ENCODE data around the gene DYNLT1.
"Not testable (repeated sequence)": the region's sequence is repeated elsewhere in the genome, so short reads cannot be mapped to it uniquely, and the experiment has no call there.

DYNLT1 gene

GRCh38 chr6:158672726-158673125 is 28.2 kb upstream of the DYNLT1 start:
- DNase-seq: no peak
- ATAC-seq (replicated peaks): no peak
- Mint-ChIP-seq H3K27ac (no peak overlapping the region), H3K9me3 (no peaks in the 10 kb centered on the region), H3K4me1 (ENCODE audit: low read depth in 2 of 2) (peaks cover 10 to 22% of the 10 kb centered on the region in 2 donors), H3K36me3 (ENCODE audit: insufficient read depth) (peaks cover 69% of the 10 kb centered on the region), H3K4me3 (no peak overlapping the region), H3K27me3 (no peaks in the 10 kb centered on the region)

- H3K4me1 Mint-ChIP-seq (ENCODE audit: low read depth in 2 of 2): peaks cover 10 to 22% of the 10 kb centered on the region in 2 donors
These were observed 27.6 kb upstream of the DYNLT1 start for GRCh38 chr6:158672119-158672518.

GRCh38 chr6:158669145-158670035 is 24.8 kb upstream of the DYNLT1 start:
- Mint-ChIP-seq H3K9me3 (no peaks in the 10 kb centered on the region), H3K36me3 (ENCODE audit: insufficient read depth) (peaks cover 80% of the 10 kb centered on the region), H3K27me3 (no peaks in the 10 kb centered on the region), H3K27ac (no peak overlapping the region), H3K4me1 (ENCODE audit: low read depth in 2 of 2) (peaks cover 10 to 17% of the 10 kb centered on the region in 2 donors), H3K4me3 (no peak overlapping the region)
- no peak for ATAC-seq (replicated peaks)
- DNase-seq: no peak

More at GRCh38 chr6:158672119-158672518, 27.6 kb upstream of the DYNLT1 start:
- not testable (repeated sequence) for H3K27me3 Mint-ChIP-seq; DNase-seq; H3K4me3 Mint-ChIP-seq; ATAC-seq (replicated peaks); H3K27ac Mint-ChIP-seq; H3K9me3 Mint-ChIP-seq
- peaks cover 69% of the 10 kb centered on the region for H3K36me3 Mint-ChIP-seq (ENCODE audit: insufficient read depth)

- H3K27ac Mint-ChIP-seq: peak overlapping the region in 1 of 2 donors; percentile 9
- ATAC-seq (replicated peaks) (no peak), DNase-seq (no peak)
- peaks cover 7 to 11% of the 10 kb centered on the region in 2 donors for H3K4me1 Mint-ChIP-seq (ENCODE audit: low read depth in 2 of 2)
- peaks cover 80% of the 10 kb centered on the region for H3K36me3 Mint-ChIP-seq (ENCODE audit: insufficient read depth)
- H3K9me3 Mint-ChIP-seq: no peaks in the 10 kb centered on the region
- no peaks in the 10 kb centered on the region for H3K27me3 Mint-ChIP-seq
- H3K4me3 Mint-ChIP-seq: no peak overlapping the region
These were observed 24.2 kb upstream of the DYNLT1 start for GRCh38 chr6:158668707-158669103.

DNA sequence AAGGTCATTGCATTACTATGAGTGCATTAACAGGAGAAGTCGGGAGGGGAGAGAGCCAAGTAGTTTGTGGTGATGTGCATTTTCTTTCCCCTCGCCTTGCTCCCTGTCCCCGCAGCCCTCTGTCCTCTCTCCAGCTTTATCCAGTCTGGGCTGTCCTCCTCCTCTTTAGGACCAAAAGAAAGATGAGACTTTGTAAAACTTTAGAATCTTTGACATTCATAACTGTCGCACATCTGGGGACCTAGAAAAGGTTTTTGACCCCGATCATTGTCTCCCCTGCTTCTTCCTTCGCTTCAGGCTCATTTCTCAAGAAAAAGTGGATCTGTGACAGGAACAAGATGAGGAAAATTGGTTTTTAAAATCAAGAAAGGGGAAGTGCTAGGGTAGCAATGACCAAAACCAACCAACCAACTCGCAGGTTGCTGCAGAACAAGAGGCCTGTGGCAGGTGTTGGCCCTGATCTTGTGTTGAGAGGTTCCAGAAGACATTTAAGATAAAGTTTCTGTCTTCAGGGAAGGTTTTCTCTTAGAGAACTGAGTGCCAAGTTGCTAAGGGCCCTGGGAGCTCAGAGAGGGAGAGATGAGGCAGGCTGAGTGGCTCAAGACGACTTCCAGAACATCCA is 22.9 kb upstream of the DYNLT1 start:
- Mint-ChIP-seq H3K4me3 (no peak overlapping the region), H3K36me3 (ENCODE audit: insufficient read depth) (peaks cover 83% of the 10 kb centered on the region), H3K9me3 (no peaks in the 10 kb centered on the region), H3K27me3 (no peaks in the 10 kb centered on the region), H3K4me1 (ENCODE audit: low read depth in 2 of 2) (peaks cover 7 to 11% of the 10 kb centered on the region in 2 donors), H3K27ac (peak overlapping the region; percentile 67 to 77)
- ATAC-seq (replicated peaks): no peak
- DNase-seq: no peak

DNA sequence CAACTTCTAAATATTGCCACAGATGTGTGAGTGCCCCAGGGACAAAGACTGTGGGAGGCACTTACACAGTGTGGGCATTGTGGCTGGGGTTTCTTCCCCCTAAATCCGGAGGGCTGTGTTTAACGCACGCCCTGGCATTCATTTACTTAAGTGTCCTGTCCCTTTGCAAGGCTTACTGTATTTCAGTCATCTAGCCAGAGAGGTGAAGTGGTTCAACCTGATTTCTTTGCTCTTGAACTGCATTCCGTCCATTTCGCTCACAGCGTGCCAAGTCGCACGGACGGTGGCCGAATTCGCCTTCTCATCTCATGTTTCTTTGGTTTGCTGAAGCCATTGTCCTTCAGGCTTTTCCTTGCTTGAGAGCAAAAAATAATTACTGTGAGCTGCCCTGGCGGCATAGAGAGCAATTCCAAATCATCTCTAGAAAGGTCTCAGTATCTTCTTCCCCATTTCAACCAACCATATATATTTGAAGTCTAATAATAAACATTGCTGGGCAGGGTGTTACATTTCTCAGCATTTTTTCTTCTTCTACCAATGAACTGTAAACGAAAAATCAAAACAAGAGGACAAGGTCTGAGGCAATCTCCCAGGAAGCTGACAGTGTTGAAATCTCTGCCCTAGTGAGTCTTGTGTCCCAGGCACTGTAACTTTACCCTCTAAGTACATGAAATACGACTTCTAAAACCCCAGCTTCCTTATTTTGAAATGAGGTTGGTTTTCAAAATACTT is 22.3 kb upstream of the DYNLT1 start:
- peaks cover 86% of the 10 kb centered on the region for H3K36me3 Mint-ChIP-seq (ENCODE audit: insufficient read depth)
- ATAC-seq (replicated peaks) (peak; percentile 27), DNase-seq (no peak)
- no peaks in the 10 kb centered on the region for H3K27me3 Mint-ChIP-seq
- H3K4me3 Mint-ChIP-seq: no peak overlapping the region
- peak overlapping the region; percentile 67 to 77 for H3K27ac Mint-ChIP-seq
- H3K9me3 Mint-ChIP-seq: no peaks in the 10 kb centered on the region
- H3K4me1 Mint-ChIP-seq (ENCODE audit: low read depth in 2 of 2): peaks cover 7 to 11% of the 10 kb centered on the region in 2 donors

GRCh38 chr6:158665332-158665731 is 20.8 kb upstream of the DYNLT1 start:
- Mint-ChIP-seq H3K9me3 (no peaks in the 10 kb centered on the region), H3K27me3 (no peaks in the 10 kb centered on the region), H3K4me3 (no peak overlapping the region), H3K4me1 (ENCODE audit: low read depth in 2 of 2) (peaks cover 13 to 19% of the 10 kb centered on the region in 2 donors), H3K27ac (no peak overlapping the region), H3K36me3 (ENCODE audit: insufficient read depth) (peaks cover 83% of the 10 kb centered on the region)
- no peak for ATAC-seq (replicated peaks)
- no peak for DNase-seq

DNA sequence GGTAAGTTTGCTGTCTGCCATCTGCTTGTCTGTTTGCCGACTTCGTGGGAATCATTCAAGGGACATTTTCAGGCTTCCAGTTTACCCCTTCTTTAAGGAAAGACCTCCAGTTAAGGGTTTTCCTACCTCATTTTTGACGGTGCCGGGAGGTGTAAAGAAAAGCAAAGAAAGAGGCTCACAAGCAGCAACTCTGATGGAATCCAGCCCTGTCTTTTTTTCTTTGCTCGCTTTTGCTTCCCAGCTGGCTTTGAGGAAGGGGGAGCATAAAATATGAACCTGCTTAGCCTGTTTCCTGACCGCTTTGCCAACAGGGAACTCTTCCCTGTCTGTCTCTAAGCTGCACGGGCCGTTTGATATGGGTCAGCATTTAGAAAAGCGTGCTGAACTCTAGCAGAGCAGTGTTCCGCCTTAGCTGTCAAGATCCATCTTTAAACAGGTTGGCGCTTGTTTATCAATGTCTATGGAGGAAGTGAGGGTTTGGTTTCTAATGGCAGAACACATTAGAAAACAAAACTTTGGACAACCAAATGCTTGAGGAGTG is 19.2 kb upstream of the DYNLT1 start:
- Mint-ChIP-seq H3K27ac (no peak overlapping the region), H3K4me3 (no peak overlapping the region), H3K36me3 (ENCODE audit: insufficient read depth) (peaks cover 86% of the 10 kb centered on the region), H3K4me1 (ENCODE audit: low read depth in 2 of 2) (peaks cover 18 to 27% of the 10 kb centered on the region in 2 donors), H3K9me3 (no peaks in the 10 kb centered on the region), H3K27me3 (no peaks in the 10 kb centered on the region)
- ATAC-seq (replicated peaks) (no peak), DNase-seq (no peak)

- DNase-seq (no peak), ATAC-seq (replicated peaks) (no peak)
- H3K36me3 Mint-ChIP-seq (ENCODE audit: insufficient read depth): peaks cover 86% of the 10 kb centered on the region
- no peak overlapping the region for H3K27ac Mint-ChIP-seq
- H3K4me1 Mint-ChIP-seq (ENCODE audit: low read depth in 2 of 2): peaks cover 15 to 23% of the 10 kb centered on the region in 2 donors
- H3K9me3 Mint-ChIP-seq: no peaks in the 10 kb centered on the region
- no peak overlapping the region for H3K4me3 Mint-ChIP-seq
- no peaks in the 10 kb centered on the region for H3K27me3 Mint-ChIP-seq
These were observed 18.5 kb upstream of the DYNLT1 start for GRCh38 chr6:158662954-158663624.

GRCh38 chr6:158662607-158662953 is 18.0 kb upstream of the DYNLT1 start:
- Mint-ChIP-seq H3K36me3 (ENCODE audit: insufficient read depth) (peaks cover 84% of the 10 kb centered on the region), H3K4me1 (ENCODE audit: low read depth in 2 of 2) (peaks cover 15 to 23% of the 10 kb centered on the region in 2 donors)
- ATAC-seq (replicated peaks): no peak

GRCh38 chr6:158661156-158661685 is 16.7 kb upstream of the DYNLT1 start:
- no peak for DNase-seq
- no peak for ATAC-seq (replicated peaks)
- Mint-ChIP-seq H3K4me3 (no peak overlapping the region), H3K36me3 (ENCODE audit: insufficient read depth) (peaks cover 78% of the 10 kb centered on the region), H3K4me1 (ENCODE audit: low read depth in 2 of 2) (peaks cover 16 to 25% of the 10 kb centered on the region in 2 donors), H3K27me3 (no peaks in the 10 kb centered on the region), H3K9me3 (no peaks in the 10 kb centered on the region), H3K27ac (peak overlapping the region; percentile 74 to 82)

More at GRCh38 chr6:158662607-158662953, 18.0 kb upstream of the DYNLT1 start:
- Mint-ChIP-seq H3K9me3 (no peaks in the 10 kb centered on the region), H3K4me3 (no peak overlapping the region), H3K27ac (no peak overlapping the region), H3K27me3 (no peaks in the 10 kb centered on the region)
- no peak for DNase-seq

GRCh38 chr6:158660333-158660754 is 15.8 kb upstream of the DYNLT1 start:
- peaks cover 78% of the 10 kb centered on the region for H3K36me3 Mint-ChIP-seq (ENCODE audit: insufficient read depth)
- peak overlapping the region in 1 of 2 donors; percentile 27 for H3K4me3 Mint-ChIP-seq
- peaks cover 25 to 32% of the 10 kb centered on the region in 2 donors for H3K4me1 Mint-ChIP-seq (ENCODE audit: low read depth in 2 of 2)
- H3K9me3 Mint-ChIP-seq: no peaks in the 10 kb centered on the region
- ATAC-seq (replicated peaks) (peak; percentile 84), DNase-seq (peak; percentile 21 to 38 (median 25))
- H3K27me3 Mint-ChIP-seq: no peaks in the 10 kb centered on the region
- peak overlapping the region; percentile 74 to 82 for H3K27ac Mint-ChIP-seq

Measured in effector memory CD8-positive, alpha-beta T cell (primary cell).